Measurements from ENCODE around the gene ZMAT2.

DNA sequence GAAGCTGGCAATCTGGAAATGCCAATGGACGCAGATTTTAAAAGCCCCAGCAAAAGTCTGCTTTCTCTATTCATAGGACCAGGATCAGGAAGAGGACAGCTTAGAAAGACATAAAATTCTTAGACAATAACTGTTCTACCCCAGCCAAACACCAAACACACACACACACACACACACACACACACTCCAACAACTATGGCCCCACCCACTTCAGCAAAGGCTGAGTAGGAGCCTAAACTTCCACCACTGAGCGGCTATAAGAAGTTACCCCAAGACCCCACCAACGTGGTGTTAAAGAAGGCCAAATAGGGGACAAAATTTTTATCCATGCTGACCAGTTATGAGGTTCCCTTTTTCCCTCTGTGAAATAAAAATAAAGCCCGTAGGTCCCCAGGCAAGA lies 32.9 kb downstream of the ZMAT2 start:
- TF ChIP-seq, protein P1, sequence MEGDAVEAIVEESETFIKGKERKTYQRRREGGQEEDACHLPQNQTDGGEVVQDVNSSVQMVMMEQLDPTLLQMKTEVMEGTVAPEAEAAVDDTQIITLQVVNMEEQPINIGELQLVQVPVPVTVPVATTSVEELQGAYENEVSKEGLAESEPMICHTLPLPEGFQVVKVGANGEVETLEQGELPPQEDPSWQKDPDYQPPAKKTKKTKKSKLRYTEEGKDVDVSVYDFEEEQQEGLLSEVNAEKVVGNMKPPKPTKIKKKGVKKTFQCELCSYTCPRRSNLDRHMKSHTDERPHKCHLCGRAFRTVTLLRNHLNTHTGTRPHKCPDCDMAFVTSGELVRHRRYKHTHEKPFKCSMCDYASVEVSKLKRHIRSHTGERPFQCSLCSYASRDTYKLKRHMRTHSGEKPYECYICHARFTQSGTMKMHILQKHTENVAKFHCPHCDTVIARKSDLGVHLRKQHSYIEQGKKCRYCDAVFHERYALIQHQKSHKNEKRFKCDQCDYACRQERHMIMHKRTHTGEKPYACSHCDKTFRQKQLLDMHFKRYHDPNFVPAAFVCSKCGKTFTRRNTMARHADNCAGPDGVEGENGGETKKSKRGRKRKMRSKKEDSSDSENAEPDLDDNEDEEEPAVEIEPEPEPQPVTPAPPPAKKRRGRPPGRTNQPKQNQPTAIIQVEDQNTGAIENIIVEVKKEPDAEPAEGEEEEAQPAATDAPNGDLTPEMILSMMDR (tag by site-specific recombination; IDR thresholded peaks at IDR 0.05), result no peak
- TF ChIP-seq KLF16 (tag by site-specific recombination; IDR thresholded peaks at IDR 0.05), result no peak
- no peak for TF ChIP-seq ZBTB17 (tag by site-specific recombination; IDR thresholded peaks at IDR 0.05)
- TF ChIP-seq HOXC10 (CRISPR knock-in tag; IDR thresholded peaks at IDR 0.05), result no peak
- TF ChIP-seq ZBTB8A (tag by site-specific recombination; IDR thresholded peaks at IDR 0.05), result no peak
- no peak for TF ChIP-seq HOXA7 (CRISPR knock-in tag; IDR thresholded peaks at IDR 0.05; ENCODE audit: borderline replicate concordance)
- TF ChIP-seq, protein P2, sequence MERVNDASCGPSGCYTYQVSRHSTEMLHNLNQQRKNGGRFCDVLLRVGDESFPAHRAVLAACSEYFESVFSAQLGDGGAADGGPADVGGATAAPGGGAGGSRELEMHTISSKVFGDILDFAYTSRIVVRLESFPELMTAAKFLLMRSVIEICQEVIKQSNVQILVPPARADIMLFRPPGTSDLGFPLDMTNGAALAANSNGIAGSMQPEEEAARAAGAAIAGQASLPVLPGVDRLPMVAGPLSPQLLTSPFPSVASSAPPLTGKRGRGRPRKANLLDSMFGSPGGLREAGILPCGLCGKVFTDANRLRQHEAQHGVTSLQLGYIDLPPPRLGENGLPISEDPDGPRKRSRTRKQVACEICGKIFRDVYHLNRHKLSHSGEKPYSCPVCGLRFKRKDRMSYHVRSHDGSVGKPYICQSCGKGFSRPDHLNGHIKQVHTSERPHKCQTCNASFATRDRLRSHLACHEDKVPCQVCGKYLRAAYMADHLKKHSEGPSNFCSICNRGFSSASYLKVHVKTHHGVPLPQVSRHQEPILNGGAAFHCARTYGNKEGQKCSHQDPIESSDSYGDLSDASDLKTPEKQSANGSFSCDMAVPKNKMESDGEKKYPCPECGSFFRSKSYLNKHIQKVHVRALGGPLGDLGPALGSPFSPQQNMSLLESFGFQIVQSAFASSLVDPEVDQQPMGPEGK (tag by site-specific recombination; IDR thresholded peaks at IDR 0.05), result no peak
- TF ChIP-seq, protein P3, sequence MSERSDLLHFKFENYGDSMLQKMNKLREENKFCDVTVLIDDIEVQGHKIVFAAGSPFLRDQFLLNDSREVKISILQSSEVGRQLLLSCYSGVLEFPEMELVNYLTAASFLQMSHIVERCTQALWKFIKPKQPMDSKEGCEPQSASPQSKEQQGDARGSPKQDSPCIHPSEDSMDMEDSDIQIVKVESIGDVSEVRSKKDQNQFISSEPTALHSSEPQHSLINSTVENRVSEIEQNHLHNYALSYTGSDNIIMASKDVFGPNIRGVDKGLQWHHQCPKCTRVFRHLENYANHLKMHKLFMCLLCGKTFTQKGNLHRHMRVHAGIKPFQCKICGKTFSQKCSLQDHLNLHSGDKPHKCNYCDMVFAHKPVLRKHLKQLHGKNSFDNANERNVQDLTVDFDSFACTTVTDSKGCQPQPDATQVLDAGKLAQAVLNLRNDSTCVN (tag by site-specific recombination; optimal IDR thresholded peaks at IDR 0.05), result no peak
- TF ChIP-seq, protein P4, sequence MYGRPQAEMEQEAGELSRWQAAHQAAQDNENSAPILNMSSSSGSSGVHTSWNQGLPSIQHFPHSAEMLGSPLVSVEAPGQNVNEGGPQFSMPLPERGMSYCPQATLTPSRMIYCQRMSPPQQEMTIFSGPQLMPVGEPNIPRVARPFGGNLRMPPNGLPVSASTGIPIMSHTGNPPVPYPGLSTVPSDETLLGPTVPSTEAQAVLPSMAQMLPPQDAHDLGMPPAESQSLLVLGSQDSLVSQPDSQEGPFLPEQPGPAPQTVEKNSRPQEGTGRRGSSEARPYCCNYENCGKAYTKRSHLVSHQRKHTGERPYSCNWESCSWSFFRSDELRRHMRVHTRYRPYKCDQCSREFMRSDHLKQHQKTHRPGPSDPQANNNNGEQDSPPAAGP (tag by site-specific recombination; IDR thresholded peaks at IDR 0.05), result no peak
- TF ChIP-seq, protein P5, sequence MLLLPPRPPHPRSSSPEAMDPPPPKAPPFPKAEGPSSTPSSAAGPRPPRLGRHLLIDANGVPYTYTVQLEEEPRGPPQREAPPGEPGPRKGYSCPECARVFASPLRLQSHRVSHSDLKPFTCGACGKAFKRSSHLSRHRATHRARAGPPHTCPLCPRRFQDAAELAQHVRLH (tag by site-specific recombination; IDR thresholded peaks at IDR 0.05), result no peak
- no peak for TF ChIP-seq ZNF629 (tag by site-specific recombination; IDR thresholded peaks at IDR 0.05)
- TF ChIP-seq ZBTB6 (tag by site-specific recombination; IDR thresholded peaks at IDR 0.05), result no peak
- TF ChIP-seq ZNF558 (tag by site-specific recombination; IDR thresholded peaks at IDR 0.05), result no peak
- TF ChIP-seq ATF2 (tag by site-specific recombination; IDR thresholded peaks at IDR 0.05; ENCODE audit: low read depth), result no peak

All from HEK293 (cell line).